B cell (primary cell): ENCODE data around the gene KCNJ12. TPM values are rescaled to one million over a fixed set of nuclear protein-coding genes. Genes with fewer than 3 reads are reported as not detected.

Experiments
- ATAC-seq: fragments of 200-7000 bp; cut with Tn5 transposase; one replicate; pipeline ENCODE4 v1.10.0; 2021; ENCODE audit warnings: low read depth, mild to moderate bottlenecking, moderate number of reproducible peaks, moderate library complexity
- CTCF ChIA-PET: fragments of 350-600 bp; sonication (Branson Sonifier 250); formaldehyde crosslinking; loops from one replicate; lab custom pipeline; 2021; ENCODE audit warnings: antibody characterized with exemption, inconsistent platforms; lab: Charles Lee
- POLR2A ChIA-PET: fragments of 350-600 bp; sonication (Branson Sonifier 250); formaldehyde crosslinking; loops from one replicate; lab custom pipeline; 2021; ENCODE audit warnings: antibody characterized with exemption; lab: Charles Lee
- DNase-seq: peaks from one replicate; pipeline ENCODE4 v3.0.0; 2013
- H2AFZ ChIP-seq: 2 replicates; pipeline ENCODE4 v1.6.1; 2012; ENCODE audit warnings: mild to moderate bottlenecking, low read depth, low read length; ENCODE audit not compliant: insufficient read depth, poor library complexity, severe bottlenecking
- H3K27ac ChIP-seq, 2 donors: 1 replicate in 1 of 2; 2 replicates in 1 of 2; pipeline ENCODE4 v1.5.1; 2012 to 2013; ENCODE audit warnings: low read length in 2 of 2, mild to moderate bottlenecking in 2 of 2, moderate library complexity in 1 of 2
- H3K27me3 ChIP-seq, 4 experiments: fragments of 200-600 bp in 1 of 4; sonication (generic) in 1 of 4; replicated peaks in 1 of 4; 1 replicate in 2 of 4; 2 replicates in 2 of 4; pipeline versions ENCODE4 v1.6.1 to v1.7.0; 2013 to 2016; ENCODE audit warnings: low read length in 3 of 4, mild to moderate bottlenecking in 2 of 4, mixed read lengths in 1 of 4, moderate library complexity in 1 of 4; ENCODE audit not compliant: insufficient read depth in 4 of 4, control insufficient read depth in 3 of 4; ENCODE audit errors: control extremely low read depth in 1 of 4
- H3K36me3 ChIP-seq, 2 experiments: replicated peaks in 1 of 2; 1 replicate in 1 of 2; 2 replicates in 1 of 2; pipeline versions ENCODE4 v1.6.1 to v1.7.1; 2013; ENCODE audit warnings: low read length in 1 of 2; ENCODE audit not compliant: insufficient read depth in 2 of 2, control insufficient read depth in 1 of 2; ENCODE audit errors: control extremely low read depth in 1 of 2, extremely low read depth in 1 of 2
- H3K4me1 ChIP-seq, 2 donors: fragments of 200-600 bp in 1 of 2; sonication (generic) in 1 of 2; 1 replicate in 1 of 2; 2 replicates in 1 of 2; pipeline versions ENCODE4 v1.5.1 to v1.6.1; 2013 to 2017; ENCODE audit warnings: low read length in 2 of 2; ENCODE audit not compliant: control insufficient read depth in 2 of 2, insufficient read depth in 2 of 2
- H3K4me2 ChIP-seq: replicated peaks from 2 replicates; pipeline ENCODE3; 2012; ENCODE audit warnings: mild to moderate bottlenecking, low read depth, low read length; ENCODE audit not compliant: poor library complexity, severe bottlenecking
- H3K4me3 ChIP-seq, 5 experiments: fragments of 200-600 bp in 1 of 5; sonication (generic) in 1 of 5; 1 replicate in 3 of 5; 2 replicates in 2 of 5; pipeline versions ENCODE4 v1.5.1 to v1.7.0; 2011 to 2016; ENCODE audit warnings: low read length in 4 of 5, mild to moderate bottlenecking in 4 of 5, low read depth in 2 of 5, control low read depth in 1 of 5, moderate library complexity in 1 of 5; ENCODE audit not compliant: insufficient read depth in 1 of 5; ENCODE audit errors: control extremely low read depth in 1 of 5, extremely low read depth in 1 of 5
- H3K79me2 ChIP-seq: fragments of 200-600 bp; sonication (generic); one replicate; pipeline ENCODE4 v1.6.0; 2016; ENCODE audit warnings: low read length; ENCODE audit not compliant: control insufficient read depth, insufficient read depth
- H3K9ac ChIP-seq: fragments of 200-600 bp; sonication (generic); 2 replicates; pipeline ENCODE4 v1.6.1; 2017; ENCODE audit warnings: mild to moderate bottlenecking, low read length, moderate library complexity
- H3K9me3 ChIP-seq, 3 donors: one replicate each; pipeline versions ENCODE4 v1.6.1 to v1.7.1; 2013; ENCODE audit warnings: low read length in 2 of 3; ENCODE audit not compliant: control insufficient read depth in 2 of 3, insufficient read depth in 1 of 3; ENCODE audit errors: control extremely low read depth in 1 of 3
- H4K20me1 ChIP-seq: 2 replicates; pipeline ENCODE4 v1.6.0; 2012; ENCODE audit warnings: mild to moderate bottlenecking, low read length; ENCODE audit not compliant: insufficient read depth, control insufficient read depth, poor library complexity, severe bottlenecking
- H3K27ac Mint-ChIP-seq: one replicate; pipeline ENCODE4 v1.8.0; 2021; ENCODE audit warnings: mixed read lengths
- H3K27me3 Mint-ChIP-seq: one replicate; pipeline ENCODE4 v1.8.0; 2021; ENCODE audit warnings: mixed read lengths
- H3K4me1 Mint-ChIP-seq: one replicate; pipeline ENCODE4 v1.8.0; 2021; ENCODE audit warnings: mixed read lengths
- H3K4me3 Mint-ChIP-seq: one replicate; pipeline ENCODE4 v1.8.0; 2021; ENCODE audit warnings: mixed read lengths
- H3K9me3 Mint-ChIP-seq: one replicate; pipeline ENCODE4 v1.8.0; 2022; ENCODE audit warnings: mixed read lengths; ENCODE audit not compliant: insufficient read depth
- EZH2 ChIP-seq: IDR thresholded peaks from 2 replicates; pipeline ENCODE4 v1.6.1; 2012; ENCODE audit warnings: borderline replicate concordance, low read depth, mild to moderate bottlenecking, moderate library complexity, low read length; ENCODE audit not compliant: insufficient read depth, poor library complexity, severe bottlenecking
- WGBS: methylation state at CpG from one replicate; pipeline ENCODE4 v1.1.5; 2013; ENCODE audit warnings: missing lambda C conversion rate; ENCODE audit not compliant: insufficient coverage; 5-methylcytosine and 5-hydroxymethylcytosine counted together
- intact Hi-C: fragments of 100-400 bp; cut with micrococcal nuclease; formaldehyde crosslinking; loops from one replicate; pipeline ENCODE4 v1.10.0; 2022
- polyA plus RNA-seq: library from polyadenylated mRNA; depleted of rRNA; stranded (reverse); fragments of >200 nt; gene quantifications from 2 replicates; pipeline ENCODE4 v1.2.3, GENCODE V29; 2012
- total RNA-seq, 2 donors: library from RNA; stranded (reverse); fragments of 120-200 nt in 1 of 2; gene quantifications; 1 replicate in 1 of 2; 2 replicates in 1 of 2; pipeline versions ENCODE4 v1.2.3 to v1.2.4, GENCODE V29; 2013 to 2022
- TF ChIP-seq, protein P1 (sequence below): fragments of 200-600 bp; IDR thresholded peaks from one replicate; pipeline ENCODE4 v1.8.0; 2022; ENCODE audit warnings: antibody characterized with exemption, mild to moderate bottlenecking

The KCNJ12 gene
- total and polyA plus RNA-seq, 2 donors (not counting 1 experiment from before 2014, with no cell fraction given), result not detected

DNA sequence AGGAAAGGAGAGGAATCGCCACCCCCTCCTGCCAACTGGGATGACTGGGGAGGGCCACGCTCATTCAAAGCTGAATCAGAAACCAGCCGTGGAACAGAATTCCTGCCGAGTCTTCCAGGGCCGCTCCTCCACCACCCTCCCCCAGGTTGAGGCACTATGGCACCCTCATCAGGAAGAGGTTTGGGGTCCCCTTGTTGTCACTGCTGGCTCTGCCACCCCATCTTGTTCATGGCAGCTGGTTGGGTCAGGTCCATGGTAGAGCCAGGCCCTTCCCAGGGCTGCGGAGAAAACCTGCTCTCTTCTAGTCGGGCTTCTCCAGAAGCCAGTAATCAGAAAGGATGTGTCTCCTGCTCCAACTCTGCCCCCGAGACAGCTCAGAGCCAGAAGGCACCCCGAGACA lies 41.8 kb downstream of the KCNJ12 start:
- DNase-seq (no peak), ATAC-seq (no peak)
- H3K4me1 Mint-ChIP-seq, result no peaks in the 10 kb centered on the region
- Histone ChIP-seq H3K4me2 (no peak overlapping the region), H3K79me2 (no peaks in the 10 kb centered on the region), H3K9ac (no peak overlapping the region), H3K36me3 (no peaks in the 10 kb centered on the region), H3K27me3 (no peaks in the 10 kb centered on the region), H3K4me1 (no peaks in the 10 kb centered on the region), H4K20me1 (no peaks in the 10 kb centered on the region), H3K4me3 (no peak overlapping the region), H3K27ac (no peak overlapping the region), H2AFZ (no peak overlapping the region), H3K9me3 (peaks cover 0 to 9% (median 0%) of the 10 kb centered on the region in 3 donors)
- TF ChIP-seq EZH2, result no peak
- TF ChIP-seq, protein P1, sequence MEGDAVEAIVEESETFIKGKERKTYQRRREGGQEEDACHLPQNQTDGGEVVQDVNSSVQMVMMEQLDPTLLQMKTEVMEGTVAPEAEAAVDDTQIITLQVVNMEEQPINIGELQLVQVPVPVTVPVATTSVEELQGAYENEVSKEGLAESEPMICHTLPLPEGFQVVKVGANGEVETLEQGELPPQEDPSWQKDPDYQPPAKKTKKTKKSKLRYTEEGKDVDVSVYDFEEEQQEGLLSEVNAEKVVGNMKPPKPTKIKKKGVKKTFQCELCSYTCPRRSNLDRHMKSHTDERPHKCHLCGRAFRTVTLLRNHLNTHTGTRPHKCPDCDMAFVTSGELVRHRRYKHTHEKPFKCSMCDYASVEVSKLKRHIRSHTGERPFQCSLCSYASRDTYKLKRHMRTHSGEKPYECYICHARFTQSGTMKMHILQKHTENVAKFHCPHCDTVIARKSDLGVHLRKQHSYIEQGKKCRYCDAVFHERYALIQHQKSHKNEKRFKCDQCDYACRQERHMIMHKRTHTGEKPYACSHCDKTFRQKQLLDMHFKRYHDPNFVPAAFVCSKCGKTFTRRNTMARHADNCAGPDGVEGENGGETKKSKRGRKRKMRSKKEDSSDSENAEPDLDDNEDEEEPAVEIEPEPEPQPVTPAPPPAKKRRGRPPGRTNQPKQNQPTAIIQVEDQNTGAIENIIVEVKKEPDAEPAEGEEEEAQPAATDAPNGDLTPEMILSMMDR, result no peak
- no peaks in the 10 kb centered on the region for H3K27me3 Mint-ChIP-seq
- intact Hi-C loops, result no loop called here
- 87% methylated on average over 7 of the region's 9 CpGs for WGBS
- no peak overlapping the region for H3K4me3 Mint-ChIP-seq
- CTCF ChIA-PET, result no interaction called here
- H3K27ac Mint-ChIP-seq, result no peak overlapping the region
- POLR2A ChIA-PET, result no interaction called here
- no peaks in the 10 kb centered on the region for H3K9me3 Mint-ChIP-seq

DNA sequence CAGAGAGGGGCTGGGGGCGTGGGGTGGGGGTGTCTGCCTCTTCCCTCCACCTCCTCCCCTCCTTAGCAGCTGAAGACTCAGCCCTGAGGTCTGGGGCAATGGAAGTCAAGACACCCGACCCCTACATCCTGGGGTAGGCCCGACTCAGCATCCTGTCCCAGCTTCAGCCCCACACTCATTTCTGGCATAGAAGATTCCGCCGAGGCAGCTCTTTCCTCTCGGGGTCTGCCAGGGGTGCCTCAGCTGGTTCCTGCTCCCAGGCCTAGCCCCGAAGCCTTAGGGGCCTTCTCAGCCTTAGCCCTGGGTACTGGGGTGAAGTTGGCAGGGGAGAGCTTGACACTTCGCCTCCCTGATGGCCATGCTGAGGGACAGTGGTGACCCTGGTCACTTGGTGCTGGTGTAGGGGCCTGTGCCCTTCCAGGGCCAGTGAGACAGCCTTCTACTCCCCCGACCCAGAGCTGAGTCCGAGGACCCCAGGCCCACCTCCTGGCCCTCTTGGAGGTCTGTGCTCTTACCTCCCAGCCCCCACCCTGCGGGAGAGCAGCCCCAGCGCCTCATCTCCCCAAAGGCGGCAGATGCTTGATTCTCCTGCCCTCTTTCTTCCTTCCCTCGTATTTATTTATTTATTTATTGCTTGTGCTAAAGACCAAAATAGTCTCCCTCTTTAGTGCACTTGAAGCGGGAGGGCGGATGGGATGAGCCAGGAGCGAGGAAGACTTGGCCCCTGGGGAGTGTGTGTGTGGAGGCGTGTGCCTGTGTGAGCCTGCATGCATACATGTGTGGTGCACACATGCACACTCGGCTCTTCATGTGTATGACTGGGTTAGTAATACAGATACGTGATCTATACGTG lies 42.5 kb downstream of the KCNJ12 start:
- no peaks in the 10 kb centered on the region for H3K9me3 Mint-ChIP-seq
- no peaks in the 10 kb centered on the region for H3K27me3 ChIP-seq
- POLR2A ChIA-PET, result no interaction called here
- H3K4me3 ChIP-seq, result no peak overlapping the region
- H3K36me3 ChIP-seq, result no peaks in the 10 kb centered on the region
- H3K4me1 Mint-ChIP-seq, result no peaks in the 10 kb centered on the region
- H3K79me2 ChIP-seq, result no peaks in the 10 kb centered on the region
- H3K4me3 Mint-ChIP-seq, result no peak overlapping the region
- no peaks in the 10 kb centered on the region for H3K4me1 ChIP-seq
- H3K4me2 ChIP-seq, result no peak overlapping the region
- no peak overlapping the region for H2AFZ ChIP-seq
- DNase-seq (no peak), ATAC-seq (no peak)
- H3K27ac Mint-ChIP-seq, result no peak overlapping the region
- no peak overlapping the region for H3K27ac ChIP-seq
- no peaks in the 10 kb centered on the region for H3K27me3 Mint-ChIP-seq
- H3K9ac ChIP-seq, result no peak overlapping the region
- CTCF ChIA-PET, result no interaction called here
- peaks cover 0 to 9% (median 0%) of the 10 kb centered on the region in 3 donors for H3K9me3 ChIP-seq
- intact Hi-C loops, result no loop called here
- 73% methylated on average over 14 of the region's 21 CpGs for WGBS
- H4K20me1 ChIP-seq, result no peaks in the 10 kb centered on the region
- TF ChIP-seq, protein P1, result no peak
- TF ChIP-seq EZH2, result no peak
